Amygdala (tissue), 56 donors: ENCODE measurements around the gene PACSIN2.
"Not testable (repeated sequence)": the region's sequence is repeated elsewhere in the genome, so short reads cannot be mapped to it uniquely, and the experiment has no call there.

Source experiments
- DNase-seq, 56 donors: peaks; one replicate each; lab custom pipeline; 2025; lab: John Stamatoyannopoulos, UW

PACSIN2 gene

GRCh38 chr22:43014869-43015676 lies at the start of gene PACSIN2:
TSS of gene PACSIN2 (minus strand) at chr22:43015149. CDS start at chr22:42912080, 103,069 bp downstream.
- peak; percentile 63 to 99 (median 97) for DNase-seq

GRCh38 chr22:43060183-43060582 lies 45.2 kb upstream of the PACSIN2 start:
- peak in 3 of 56 donors; percentile 1 to 29 (median 4) for DNase-seq

- DNase-seq, result no peak
These were observed 42.7 kb upstream of the PACSIN2 start for GRCh38 chr22:43057641-43058040.

- DNase-seq, result no peak
These were observed 38.2 kb upstream of the PACSIN2 start for GRCh38 chr22:43053176-43053575.

- DNase-seq, result no peak
These were observed 36.0 kb upstream of the PACSIN2 start for GRCh38 chr22:43050995-43051394.

GRCh38 chr22:43047605-43048004 lies 32.7 kb upstream of the PACSIN2 start:
- DNase-seq, result no peak

- DNase-seq, result peak in 2 of 56 donors; percentile 23 to 32
These were observed 29.4 kb upstream of the PACSIN2 start for GRCh38 chr22:43044290-43044712.

- DNase-seq, result peak in 3 of 56 donors; percentile 9 to 43 (median 24)
These were observed 27.3 kb upstream of the PACSIN2 start for GRCh38 chr22:43042101-43042780.

- DNase-seq, result no peak
These were observed 24.9 kb upstream of the PACSIN2 start for GRCh38 chr22:43039800-43040199.

GRCh38 chr22:43038325-43038724 lies 23.4 kb upstream of the PACSIN2 start:
- no peak for DNase-seq

GRCh38 chr22:43036282-43036829 lies 21.4 kb upstream of the PACSIN2 start:
- no peak for DNase-seq

GRCh38 chr22:43035250-43035649 lies 20.3 kb upstream of the PACSIN2 start:
- no peak for DNase-seq

- DNase-seq, result no peak
These were observed 16.7 kb upstream of the PACSIN2 start for GRCh38 chr22:43031617-43032016.

- DNase-seq, result no peak
These were observed 3.7 kb upstream of the PACSIN2 start for GRCh38 chr22:43018615-43019014.

GRCh38 chr22:43017525-43018460 lies 2.8 kb upstream of the PACSIN2 start:
- no peak for DNase-seq

GRCh38 chr22:43016150-43016549 lies 1.2 kb upstream of the PACSIN2 start:
- DNase-seq, result not testable (repeated sequence)

- no peak for DNase-seq
These were observed 711 bp upstream of the PACSIN2 start for GRCh38 chr22:43015677-43016042.

- DNase-seq, result peak in 8 of 56 donors; percentile 28 to 43 (median 34)
These were observed 557 bp downstream of the PACSIN2 start for GRCh38 chr22:43014316-43014868.

- DNase-seq, result no peak
These were observed 1.3 kb downstream of the PACSIN2 start for GRCh38 chr22:43013355-43014315.
